ENCODE results near the gene COMMD10. TPM values are rescaled to one million over a fixed set of nuclear protein-coding genes. Genes with fewer than 3 reads are reported as not detected.

COMMD10 gene
- total and polyA plus RNA-seq, 5 experiments from 2014 or later = 24.3 to 35.3 (median 31.7) TPM

DNA sequence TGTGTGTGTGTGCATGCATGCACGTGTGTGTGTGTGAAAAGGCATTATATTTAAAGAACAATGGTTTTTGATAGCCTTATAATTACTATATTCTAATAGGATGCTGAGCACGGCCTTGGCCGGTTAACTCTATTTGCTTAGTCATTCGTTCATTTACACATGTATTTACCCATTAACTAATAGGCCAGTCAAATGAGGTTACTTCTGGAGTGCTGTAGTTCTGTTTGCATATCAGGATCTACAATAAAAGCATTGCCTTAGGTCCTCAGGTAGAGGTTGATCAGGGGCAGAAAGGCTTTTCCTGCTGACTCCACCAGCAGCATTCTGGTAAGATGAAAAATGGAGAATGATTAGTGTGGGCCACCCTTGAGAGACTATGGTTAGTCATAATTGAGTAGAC lies 219.0 kb downstream of the COMMD10 start:
- Mint-ChIP-seq H3K9me3 (peaks cover 11 to 64% (median 48%) of the 10 kb centered on the region in 9 donors), H3K4me1 (peaks cover 0 to 3% (median 0%) of the 10 kb centered on the region in 4 donors), H3K27ac (no peak overlapping the region), H3K4me3 (no peak overlapping the region), H3K27me3 (no peaks in the 10 kb centered on the region), H3K36me3 (peaks cover 81 to 90% (median 88%) of the 10 kb centered on the region in 3 donors)
- POLR2A ChIA-PET = no interaction called here
- ATAC-seq = no peak
- DNase-seq = no peak

DNA sequence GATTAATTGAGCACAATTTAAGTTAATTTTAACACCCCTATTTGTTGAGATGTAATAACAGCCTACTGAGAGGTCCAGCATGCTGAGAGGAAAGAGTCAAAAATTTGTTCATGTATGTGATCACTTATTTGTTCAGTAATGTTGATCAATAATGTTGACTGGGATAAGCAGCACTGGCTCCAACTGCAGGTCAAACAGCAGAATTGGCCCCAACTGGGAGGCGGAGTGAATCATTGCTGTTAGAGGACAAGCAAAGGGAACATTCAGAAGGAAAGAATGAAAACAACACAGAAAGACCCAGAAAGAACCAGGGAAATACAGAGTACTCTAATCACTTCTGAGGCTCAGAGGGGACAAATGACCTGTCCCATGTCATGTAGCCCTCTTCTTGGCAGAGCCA lies 221.1 kb downstream of the COMMD10 start:
- no peak for ATAC-seq
- Mint-ChIP-seq H3K4me1 (peaks cover 0 to 3% (median 0%) of the 10 kb centered on the region in 4 donors), H3K36me3 (peaks cover 86 to 91% (median 87%) of the 10 kb centered on the region in 3 donors), H3K27me3 (no peaks in the 10 kb centered on the region), H3K9me3 (peaks cover 11 to 80% (median 65%) of the 10 kb centered on the region in 9 donors), H3K4me3 (no peak overlapping the region), H3K27ac (no peak overlapping the region)
- no peak for DNase-seq
- POLR2A ChIA-PET = no interaction called here

DNA sequence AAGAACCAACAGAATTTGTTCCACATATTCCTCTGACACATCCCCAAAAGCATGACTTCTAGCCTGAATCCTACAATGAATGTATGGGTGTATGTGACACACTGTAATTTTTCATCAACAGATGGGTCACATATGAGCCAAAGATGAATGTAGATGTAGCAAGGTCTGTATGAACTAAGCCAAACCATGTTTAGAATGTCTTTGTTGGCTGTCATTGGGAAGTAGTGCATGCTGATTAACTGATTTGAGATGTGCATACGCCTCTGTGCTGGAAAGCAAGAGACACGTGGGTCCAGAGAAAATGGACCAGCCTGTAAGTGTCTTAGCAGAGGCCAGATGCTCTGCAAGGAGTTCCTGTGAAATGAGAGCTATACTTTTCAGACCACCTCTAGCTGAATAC lies 222.0 kb downstream of the COMMD10 start:
- Mint-ChIP-seq H3K27ac (no peak overlapping the region), H3K27me3 (no peaks in the 10 kb centered on the region), H3K9me3 (peaks cover 11 to 87% (median 66%) of the 10 kb centered on the region in 9 donors), H3K4me1 (peaks cover 0 to 3% (median under 1%) of the 10 kb centered on the region in 4 donors), H3K36me3 (peaks cover 88 to 94% (median 90%) of the 10 kb centered on the region in 3 donors), H3K4me3 (no peak overlapping the region)
- POLR2A ChIA-PET = no interaction called here
- no peak for ATAC-seq
- no peak for DNase-seq

DNA sequence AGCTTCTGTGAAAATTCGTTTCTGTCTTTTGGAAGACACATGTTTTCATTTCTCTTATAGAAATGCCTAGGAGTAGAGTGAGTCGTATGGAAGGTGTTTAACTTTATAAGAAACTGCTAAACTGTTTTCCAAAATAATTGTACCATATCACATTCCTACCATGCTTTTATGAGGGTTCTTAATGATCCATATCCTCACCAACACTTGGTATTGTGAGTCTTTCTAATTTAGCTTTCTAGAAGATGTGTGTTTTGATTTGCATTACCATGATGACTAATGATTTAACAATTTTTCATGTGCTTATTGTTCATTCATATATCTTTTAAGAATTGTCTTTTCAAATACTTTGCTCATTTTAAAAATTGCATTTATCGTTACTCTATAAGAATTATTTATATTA lies 223.6 kb downstream of the COMMD10 start:
- no peak overlapping the region for H3K27ac Mint-ChIP-seq
- H3K27me3 Mint-ChIP-seq = no peaks in the 10 kb centered on the region
- POLR2A ChIA-PET = no interaction called here
- H3K4me3 Mint-ChIP-seq = no peak overlapping the region
- no peak for DNase-seq
- H3K9me3 Mint-ChIP-seq = peaks cover 14 to 94% (median 66%) of the 10 kb centered on the region in 9 donors
- peaks cover 88 to 95% (median 91%) of the 10 kb centered on the region in 3 donors for H3K36me3 Mint-ChIP-seq
- H3K4me1 Mint-ChIP-seq = peaks cover 0 to 4% (median 2%) of the 10 kb centered on the region in 4 donors
- ATAC-seq = no peak

DNA sequence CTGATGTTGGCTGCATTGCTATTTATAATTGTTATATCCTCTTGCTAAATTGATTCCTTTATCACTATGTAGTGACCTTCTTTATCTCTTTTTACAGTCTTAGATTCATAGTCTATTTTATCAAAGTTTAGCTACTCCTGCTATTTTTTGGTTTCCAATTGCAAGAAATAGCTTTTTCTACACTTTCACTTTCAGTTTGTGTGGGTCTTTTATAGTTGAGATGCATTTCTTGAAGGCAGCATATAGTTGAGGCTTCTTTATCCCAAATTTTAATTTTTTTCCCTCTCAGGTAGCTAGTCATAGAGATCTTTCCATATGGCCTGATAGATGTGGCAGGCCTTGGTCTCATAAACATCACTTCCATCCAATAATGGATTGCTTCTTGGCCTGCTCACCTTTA lies 228.5 kb downstream of the COMMD10 start:
- POLR2A ChIA-PET = interaction anchor here (0.6 kb wide), 1 partner anchor 14 kb away, joined by 3 read pairs; no protein-coding TSS in a partner anchor
- H3K4me3 Mint-ChIP-seq = peak overlapping the region in 1 of 10 donors; percentile 22
- peaks cover 0 to 7% (median under 1%) of the 10 kb centered on the region in 4 donors for H3K4me1 Mint-ChIP-seq
- ATAC-seq (no peak), DNase-seq (no peak)
- H3K27ac Mint-ChIP-seq = no peak overlapping the region
- H3K36me3 Mint-ChIP-seq = peaks cover 77 to 91% (median 85%) of the 10 kb centered on the region in 3 donors
- H3K27me3 Mint-ChIP-seq = no peaks in the 10 kb centered on the region
- peaks cover 7 to 74% (median 36%) of the 10 kb centered on the region in 9 donors for H3K9me3 Mint-ChIP-seq

DNA sequence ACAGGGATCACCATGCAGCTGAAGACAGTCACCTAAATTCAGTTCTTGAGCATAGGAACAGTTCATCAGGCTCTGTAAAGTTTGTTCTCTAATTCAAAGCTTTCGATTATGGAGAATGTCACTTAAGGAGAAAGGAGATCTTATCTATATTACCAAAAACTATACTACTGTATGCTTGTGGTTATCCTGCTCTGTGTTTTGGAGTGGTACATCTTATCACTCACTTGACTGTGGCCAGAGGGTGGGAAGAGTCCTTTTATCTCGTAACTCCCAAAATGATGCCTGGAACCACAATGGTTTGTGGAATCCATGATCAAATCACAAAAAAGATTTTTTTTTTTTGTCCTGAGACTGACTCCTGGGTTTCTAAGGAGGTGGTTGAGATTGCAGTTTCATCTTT lies 230.7 kb downstream of the COMMD10 start:
- Mint-ChIP-seq H3K36me3 (peaks cover 76 to 94% (median 90%) of the 10 kb centered on the region in 3 donors), H3K9me3 (peaks cover 7 to 77% (median 31%) of the 10 kb centered on the region in 9 donors), H3K27ac (no peak overlapping the region), H3K4me1 (peaks cover 0 to 7% (median under 1%) of the 10 kb centered on the region in 4 donors), H3K4me3 (no peak overlapping the region), H3K27me3 (no peaks in the 10 kb centered on the region)
- DNase-seq = no peak
- no peak for ATAC-seq
- POLR2A ChIA-PET = no interaction called here

DNA sequence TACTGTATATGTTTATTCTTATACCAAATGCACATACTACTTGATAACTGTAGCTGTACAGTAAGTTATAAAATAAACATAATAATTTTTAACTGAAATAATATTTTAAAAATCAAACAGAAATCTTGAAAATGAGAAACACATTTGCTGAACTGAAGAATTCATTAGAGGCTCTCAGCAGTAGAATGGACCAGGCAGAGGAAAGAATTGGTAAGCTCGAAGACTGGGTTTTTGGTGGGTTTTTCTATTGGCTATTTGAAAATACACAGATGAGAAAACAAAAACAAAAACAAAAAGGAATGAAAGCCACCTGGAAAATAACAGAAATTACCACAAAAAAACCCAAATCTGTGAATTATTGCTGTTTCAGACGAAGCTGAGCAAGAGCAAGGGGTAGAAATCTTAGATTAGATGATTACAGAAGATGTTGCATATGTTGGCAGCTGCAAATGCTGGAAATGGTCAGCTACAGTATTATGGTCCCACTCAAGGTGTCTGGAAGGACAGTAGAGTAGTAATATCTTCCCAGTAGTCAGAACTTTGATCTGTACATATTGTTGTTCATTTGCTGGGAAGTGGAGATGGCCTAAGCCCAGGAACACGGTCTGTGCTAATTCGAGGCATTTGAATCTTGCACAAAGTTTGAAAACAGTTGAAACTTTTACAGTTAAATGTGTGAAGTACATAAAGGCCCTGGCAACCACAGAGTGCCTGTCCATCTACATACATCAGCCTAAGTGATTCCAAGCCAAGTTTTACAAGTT lies 233.4 kb downstream of the COMMD10 start:
- H3K27ac Mint-ChIP-seq = no peak overlapping the region
- H3K4me1 Mint-ChIP-seq = peaks cover 0 to 4% (median 0%) of the 10 kb centered on the region in 4 donors
- POLR2A ChIA-PET = no interaction called here
- H3K4me3 Mint-ChIP-seq = no peak overlapping the region
- DNase-seq = no peak
- H3K27me3 Mint-ChIP-seq = no peaks in the 10 kb centered on the region
- H3K36me3 Mint-ChIP-seq = peaks cover 73 to 93% (median 85%) of the 10 kb centered on the region in 3 donors
- ATAC-seq = no peak
- peaks cover 13 to 73% (median 47%) of the 10 kb centered on the region in 9 donors for H3K9me3 Mint-ChIP-seq

DNA sequence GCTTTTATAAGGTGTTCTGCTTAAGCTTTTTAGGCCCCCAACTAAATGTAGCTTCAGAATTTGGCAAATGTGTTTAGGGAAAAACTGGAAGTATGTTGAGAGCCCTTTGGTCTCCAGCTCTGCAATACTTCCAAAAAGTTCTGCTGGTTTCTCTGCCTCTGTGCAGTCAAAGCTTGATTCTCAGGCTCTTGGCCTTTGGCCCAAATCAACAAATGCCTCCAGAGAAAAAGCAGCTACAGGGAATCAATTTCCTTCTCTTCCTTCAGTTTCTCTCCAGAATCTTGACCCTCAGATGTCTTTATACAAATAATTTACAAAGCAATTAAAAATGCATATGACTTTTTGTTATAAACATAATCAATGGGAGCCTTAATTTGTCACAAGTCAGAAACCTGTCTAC lies 235.7 kb downstream of the COMMD10 start:
- no peak overlapping the region for H3K27ac Mint-ChIP-seq
- peaks cover 0 to 1% (median 0%) of the 10 kb centered on the region in 4 donors for H3K4me1 Mint-ChIP-seq
- no peaks in the 10 kb centered on the region for H3K27me3 Mint-ChIP-seq
- no peak for ATAC-seq
- no peak overlapping the region for H3K4me3 Mint-ChIP-seq
- no peak for DNase-seq
- peaks cover 69 to 92% (median 79%) of the 10 kb centered on the region in 3 donors for H3K36me3 Mint-ChIP-seq
- POLR2A ChIA-PET = no interaction called here
- H3K9me3 Mint-ChIP-seq = peaks cover 11 to 77% (median 49%) of the 10 kb centered on the region in 9 donors

DNA sequence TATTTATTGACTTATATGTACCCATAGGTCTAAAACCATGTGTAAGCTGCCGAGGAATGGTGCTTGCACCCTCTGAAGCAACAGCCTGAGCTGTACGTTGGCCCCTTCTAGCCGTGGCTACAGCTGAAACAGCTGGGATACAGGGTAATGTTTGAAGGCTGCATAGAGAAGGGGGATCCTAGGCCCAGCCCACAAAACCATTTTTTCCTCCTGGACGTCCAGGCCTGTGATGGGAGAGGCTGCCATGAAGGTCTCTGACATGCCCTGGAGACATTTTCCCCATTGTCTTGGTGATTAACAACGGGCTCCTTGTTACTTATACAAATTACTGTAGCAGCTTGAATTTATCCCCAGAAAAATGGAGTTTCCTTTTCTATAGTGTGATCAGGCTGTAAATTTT lies 244.7 kb downstream of the COMMD10 start:
- Mint-ChIP-seq H3K27ac (no peak overlapping the region), H3K27me3 (no peaks in the 10 kb centered on the region), H3K36me3 (peaks cover 51 to 84% (median 59%) of the 10 kb centered on the region in 3 donors), H3K4me1 (no peaks in the 10 kb centered on the region), H3K4me3 (no peak overlapping the region), H3K9me3 (peaks cover 20 to 90% (median 61%) of the 10 kb centered on the region in 9 donors)
- no peak for DNase-seq
- ATAC-seq = no peak
- POLR2A ChIA-PET = no interaction called here

DNA sequence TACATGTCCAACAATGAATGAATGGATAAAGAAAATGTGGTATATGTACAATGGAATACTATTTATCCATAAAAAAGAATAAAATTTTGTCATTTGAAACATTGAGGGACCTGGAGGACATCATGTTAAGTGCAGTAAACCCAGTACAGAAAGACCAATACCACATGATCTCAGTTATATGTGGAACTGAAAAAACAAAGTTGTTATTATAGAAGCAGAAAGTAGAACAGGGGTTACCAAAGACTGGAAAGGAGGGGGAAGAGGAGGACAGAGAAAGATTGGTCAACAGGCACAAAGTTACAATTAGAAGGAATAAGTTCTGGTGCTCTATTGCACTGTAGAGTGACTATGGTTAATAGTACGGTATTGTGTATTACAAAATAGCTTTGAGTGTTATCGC lies 256.0 kb downstream of the COMMD10 start:
- ATAC-seq (no peak), DNase-seq (no peak)
- H3K4me3 Mint-ChIP-seq = no peak overlapping the region
- H3K36me3 Mint-ChIP-seq = peaks cover 11 to 56% (median 52%) of the 10 kb centered on the region in 3 donors
- H3K27me3 Mint-ChIP-seq = no peaks in the 10 kb centered on the region
- no peaks in the 10 kb centered on the region for H3K4me1 Mint-ChIP-seq
- H3K27ac Mint-ChIP-seq = no peak overlapping the region
- POLR2A ChIA-PET = no interaction called here
- H3K9me3 Mint-ChIP-seq = peaks cover 17 to 61% (median 45%) of the 10 kb centered on the region in 9 donors

Other genes starting within 250 kb of the COMMD10 start
- gene ATG12, start 243.5 kb upstream of the COMMD10 start, total RNA-seq = 10 to 100 TPM; 71.6 to 80.0 TPM
- 100 to 1,000 TPM in 2 of 3 donors, 10 to 100 TPM in 1; 90.6 to 126 (median 123) TPM for gene ATG12, start 243.5 kb upstream of the COMMD10 start, polyA plus RNA-seq
- 10 to 100 TPM; 37.8 to 43.1 TPM for gene AP3S1, start 243.1 kb upstream of the COMMD10 start, total RNA-seq
- gene AP3S1, start 243.1 kb upstream of the COMMD10 start, polyA plus RNA-seq = 10 to 100 TPM; 52.1 to 63.4 (median 55.7) TPM
- under 1 TPM in 1 of 2 experiments, not detected in 1; 0.38 TPM for gene LVRN, start 122.5 kb upstream of the COMMD10 start, total RNA-seq
- not detected for gene LVRN, start 122.5 kb upstream of the COMMD10 start, polyA plus RNA-seq
- not detected for gene ARL14EPL, start 52.6 kb upstream of the COMMD10 start, total RNA-seq
- gene ARL14EPL, start 52.6 kb upstream of the COMMD10 start, polyA plus RNA-seq = not detected

Measured in naive thymus-derived CD8-positive, alpha-beta T cell (primary cell).